GM18508 (cell line): Measurements from ENCODE around the gene EMC8.

Experiments used
- ATAC-seq: cut with Tn5 transposase; IDR thresholded peaks from one replicate; pipeline ENCODE4 v1.9.1; 2021; ENCODE audit warnings: moderate number of reproducible peaks; ENCODE audit not compliant: insufficient read depth, unreplicated experiment

Gene EMC8

DNA sequence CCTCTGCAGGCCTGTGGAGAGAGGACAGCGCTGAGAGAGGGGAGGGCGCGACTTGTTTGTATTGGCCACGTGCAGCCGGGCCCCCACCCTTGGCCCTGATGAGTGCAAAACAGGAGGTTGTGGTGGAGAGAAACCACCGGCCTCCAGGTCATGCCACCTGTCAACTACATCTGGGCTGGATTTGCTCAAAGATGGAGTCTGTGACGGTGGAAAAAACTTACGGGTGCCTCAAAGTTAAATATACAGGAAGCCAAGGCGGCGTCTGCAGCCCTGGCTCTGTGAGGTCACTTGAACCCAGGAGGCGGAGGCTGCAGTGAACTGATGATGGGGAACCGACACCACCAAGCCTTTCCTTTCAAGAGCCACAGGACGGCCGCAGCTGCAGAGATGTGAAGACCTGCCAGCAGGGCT, 64.1 kb downstream of the EMC8 start:
- ATAC-seq = no peak

DNA sequence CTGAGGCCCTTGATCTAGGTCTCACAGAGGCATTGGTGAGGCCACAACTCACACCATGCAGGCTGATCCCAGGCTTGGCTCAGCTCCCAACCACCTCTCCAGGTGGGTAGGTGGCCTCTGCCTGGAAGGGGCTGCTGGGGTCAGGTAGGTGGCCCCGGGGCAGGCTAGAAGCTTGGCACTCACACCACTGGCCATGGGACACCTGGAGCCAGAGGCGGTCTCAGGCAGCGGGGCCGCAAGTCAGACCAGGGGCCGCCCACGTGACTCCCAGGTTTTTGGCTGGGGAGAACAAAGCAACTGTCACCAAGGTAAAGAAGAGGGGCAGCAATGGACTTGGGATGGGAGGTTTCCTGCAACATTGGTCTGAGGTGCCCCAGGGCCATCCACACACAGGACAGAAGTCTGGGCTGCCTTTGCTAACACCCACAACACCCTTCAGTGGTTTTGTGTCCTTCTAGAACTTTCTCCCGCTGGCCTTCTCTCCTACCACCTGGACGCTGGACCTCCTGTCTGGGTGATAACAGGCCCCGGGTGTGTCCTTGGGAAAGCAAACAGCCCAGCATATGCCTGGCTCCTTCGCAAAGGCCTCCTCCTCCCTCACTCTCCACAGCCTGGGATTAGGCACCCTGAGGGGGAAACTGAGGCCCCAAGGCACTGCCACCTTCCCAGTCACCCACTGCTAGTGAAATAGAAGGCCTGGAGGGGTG, 64.9 kb downstream of the EMC8 start:
- no peak for ATAC-seq

DNA sequence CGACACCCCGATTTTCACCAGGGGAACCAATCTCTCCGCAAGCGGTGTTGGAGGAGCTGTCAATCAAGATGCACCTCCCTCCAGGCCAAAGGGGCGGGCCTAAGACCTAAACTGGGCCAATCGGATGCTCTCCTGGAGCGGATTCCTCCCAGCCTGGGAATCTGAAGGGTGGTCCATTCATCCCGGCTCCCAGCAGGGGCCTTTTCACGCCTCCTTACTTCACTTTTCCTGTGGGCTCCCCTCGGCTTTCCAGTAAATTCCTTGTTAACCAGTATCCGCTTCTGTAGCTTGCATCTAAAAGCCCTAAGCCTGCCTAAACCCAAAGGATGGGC, 65.5 kb downstream of the EMC8 start:
- no peak for ATAC-seq

DNA sequence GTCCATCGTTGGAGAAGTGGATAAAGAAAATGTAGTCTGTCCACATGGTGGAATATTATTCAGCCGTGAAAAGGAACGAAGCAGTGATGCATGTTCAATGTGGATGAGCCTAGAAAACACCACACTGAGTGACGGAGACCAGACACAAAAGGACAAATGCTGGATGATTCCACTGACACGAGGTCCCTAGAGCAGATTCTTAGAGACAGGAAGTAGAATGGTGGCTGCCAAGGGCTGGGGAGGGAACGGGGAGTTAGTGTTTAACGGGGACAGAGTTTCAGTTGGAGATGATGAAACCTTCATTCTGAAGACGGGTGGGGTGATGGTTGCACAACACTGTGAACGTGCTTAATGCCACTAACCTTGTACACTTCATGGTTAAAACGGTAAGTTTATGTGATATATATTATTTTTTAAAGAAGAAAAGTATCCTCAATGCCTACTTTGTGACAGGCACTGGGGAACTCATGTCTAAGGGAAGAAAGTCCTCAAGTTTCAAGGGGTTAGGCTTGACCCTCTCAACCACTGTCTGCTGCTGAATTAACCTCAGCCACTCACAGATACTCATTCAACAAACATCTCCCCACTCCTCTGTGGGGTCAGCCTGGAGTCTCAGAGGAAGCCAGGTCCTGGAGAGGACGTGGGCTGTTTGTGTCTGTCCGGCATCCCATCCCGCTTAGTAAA, 66.0 kb downstream of the EMC8 start:
- ATAC-seq = no peak

DNA sequence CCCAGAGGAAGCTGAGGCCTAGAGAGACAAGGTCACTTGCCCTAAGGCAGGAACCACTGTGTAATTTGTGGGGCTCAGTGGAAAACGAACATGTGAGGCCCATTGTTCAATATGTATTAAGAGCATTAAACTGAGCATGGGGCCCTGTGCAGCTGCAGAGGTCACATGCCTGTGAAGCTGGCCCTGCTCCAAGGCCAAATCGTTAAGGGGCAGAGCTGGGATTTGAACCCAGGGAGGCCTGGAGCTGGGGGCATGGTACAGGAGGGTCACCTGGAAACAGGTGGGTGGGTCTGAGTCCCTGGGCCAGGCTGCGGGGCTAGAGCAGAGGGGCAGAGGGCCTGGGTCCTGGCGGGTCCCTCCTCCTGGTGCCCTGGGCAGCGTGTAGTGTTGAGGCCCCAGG, 68.2 kb downstream of the EMC8 start:
- ATAC-seq = no peak

DNA sequence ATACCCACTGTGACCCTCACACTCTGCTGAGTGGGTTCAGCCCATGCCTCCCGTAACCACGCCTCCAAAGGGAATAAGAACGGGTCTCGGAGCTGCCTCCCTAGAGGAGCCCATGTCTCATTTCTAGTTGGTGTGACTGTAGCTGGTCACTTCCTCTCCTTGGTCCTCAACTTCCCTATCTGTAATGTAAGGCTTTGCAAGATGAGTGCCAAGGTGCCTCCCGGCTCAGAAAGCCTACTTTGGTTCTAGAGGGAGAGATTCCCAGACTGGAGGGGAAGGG, 69.2 kb downstream of the EMC8 start:
- no peak for ATAC-seq

DNA sequence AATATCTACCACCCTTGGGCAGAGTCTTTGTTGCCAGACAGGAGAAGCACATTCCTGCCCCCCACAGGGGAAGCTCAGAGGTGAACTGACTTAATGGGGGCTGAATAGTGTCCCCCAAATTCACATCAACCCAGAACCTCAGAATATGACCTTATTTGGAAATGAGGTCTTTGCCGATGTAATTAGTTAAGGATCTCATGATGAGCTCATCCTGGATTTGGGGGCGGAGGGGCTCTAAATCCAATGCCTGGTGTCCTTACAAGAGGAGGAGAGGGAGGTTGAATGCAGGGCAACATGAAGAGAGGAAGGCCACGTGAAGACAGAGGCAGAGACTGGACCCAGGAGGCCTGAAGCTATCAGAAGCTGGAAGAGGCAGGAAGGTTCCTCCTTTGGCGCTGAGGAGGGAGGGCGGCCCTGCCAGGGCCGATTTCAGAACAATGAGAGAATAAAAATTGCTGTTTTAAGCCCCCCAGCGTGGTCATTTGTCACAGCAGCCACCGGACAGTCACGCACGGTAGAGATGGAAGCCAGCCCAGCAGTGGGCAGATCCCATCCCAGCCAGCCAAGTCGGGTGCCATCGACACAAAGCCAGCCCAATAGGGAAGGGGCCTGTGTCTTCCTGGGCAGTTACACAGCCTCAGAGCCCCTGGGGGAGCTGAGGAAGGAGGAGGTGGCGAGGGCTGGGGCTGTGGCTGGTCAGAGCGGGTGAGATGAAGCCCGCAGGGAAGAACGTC, 69.7 kb downstream of the EMC8 start:
- no peak for ATAC-seq

DNA sequence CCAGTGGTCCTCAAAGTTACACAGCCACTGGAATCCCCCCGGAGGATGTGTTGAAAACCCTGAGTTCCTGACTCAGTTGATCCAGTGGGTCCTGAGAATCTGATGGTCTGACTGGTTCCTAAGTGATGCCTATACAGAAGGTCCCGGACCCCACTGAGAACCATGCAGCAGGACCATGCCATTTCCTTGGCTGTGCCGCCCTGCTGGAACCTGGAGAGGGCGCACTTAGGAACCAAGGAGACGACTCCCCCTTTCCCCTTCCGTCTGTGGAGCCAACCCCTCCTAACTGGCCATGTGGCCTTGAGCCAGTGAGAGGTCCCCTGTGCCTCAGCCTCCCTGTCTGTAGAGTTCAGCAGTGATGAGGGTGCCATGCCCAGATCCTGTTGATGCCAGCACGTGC, 70.5 kb downstream of the EMC8 start:
- no peak for ATAC-seq
